ENCODE measurements around the gene ZNF23.

ZNF23 gene

DNA sequence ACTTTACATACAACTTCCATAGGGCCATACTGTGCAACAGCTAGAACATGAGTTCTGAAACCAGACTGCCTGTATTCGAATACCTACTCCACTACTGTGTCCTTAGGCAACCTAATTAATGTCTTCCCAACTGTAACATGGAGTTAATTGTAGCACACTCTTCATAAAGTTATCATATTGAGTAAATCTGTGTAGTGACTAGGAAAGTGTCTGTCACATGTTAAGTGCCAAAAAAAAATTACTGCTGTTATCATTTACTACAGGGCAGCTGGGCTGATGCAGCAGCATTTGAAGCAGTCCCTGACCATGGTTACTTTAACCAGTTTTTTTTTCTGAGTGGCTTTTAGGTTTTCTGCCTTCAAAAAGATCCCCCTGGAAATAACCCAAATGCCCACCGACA, 10.9 kb upstream of the ZNF23 start:
- Histone ChIP-seq H3K4me3 (ENCODE audit: low read length) (no peak overlapping the region), H3K4me1 (ENCODE audit: low read length) (peaks cover 22% of the 10 kb centered on the region), H2AFZ (ENCODE audit: low read depth, low read length) (no peak overlapping the region), H3K9me3 (ENCODE audit: insufficient read depth, low read length) (no peaks in the 10 kb centered on the region), H4K20me1 (ENCODE audit: insufficient read depth, low read length) (no peaks in the 10 kb centered on the region), H3K27me3 (ENCODE audit: low read depth, low read length) (no peaks in the 10 kb centered on the region), H3K36me3 (replicated peaks; ENCODE audit: low read depth, low read length) (peaks cover 9% of the 10 kb centered on the region), H3K79me2 (ENCODE audit: low read length) (no peaks in the 10 kb centered on the region), H3K9ac (ENCODE audit: low read length) (no peak overlapping the region), H3K27ac (ENCODE audit: low read length) (no peak overlapping the region), H3K4me2 (ENCODE audit: low read length) (no peak overlapping the region)
- TF ChIP-seq, protein P1, sequence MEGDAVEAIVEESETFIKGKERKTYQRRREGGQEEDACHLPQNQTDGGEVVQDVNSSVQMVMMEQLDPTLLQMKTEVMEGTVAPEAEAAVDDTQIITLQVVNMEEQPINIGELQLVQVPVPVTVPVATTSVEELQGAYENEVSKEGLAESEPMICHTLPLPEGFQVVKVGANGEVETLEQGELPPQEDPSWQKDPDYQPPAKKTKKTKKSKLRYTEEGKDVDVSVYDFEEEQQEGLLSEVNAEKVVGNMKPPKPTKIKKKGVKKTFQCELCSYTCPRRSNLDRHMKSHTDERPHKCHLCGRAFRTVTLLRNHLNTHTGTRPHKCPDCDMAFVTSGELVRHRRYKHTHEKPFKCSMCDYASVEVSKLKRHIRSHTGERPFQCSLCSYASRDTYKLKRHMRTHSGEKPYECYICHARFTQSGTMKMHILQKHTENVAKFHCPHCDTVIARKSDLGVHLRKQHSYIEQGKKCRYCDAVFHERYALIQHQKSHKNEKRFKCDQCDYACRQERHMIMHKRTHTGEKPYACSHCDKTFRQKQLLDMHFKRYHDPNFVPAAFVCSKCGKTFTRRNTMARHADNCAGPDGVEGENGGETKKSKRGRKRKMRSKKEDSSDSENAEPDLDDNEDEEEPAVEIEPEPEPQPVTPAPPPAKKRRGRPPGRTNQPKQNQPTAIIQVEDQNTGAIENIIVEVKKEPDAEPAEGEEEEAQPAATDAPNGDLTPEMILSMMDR (IDR thresholded peaks at IDR 0.05; ENCODE audit: low read depth, low read length), result no peak
- no peak for TF ChIP-seq EZH2phosphoT487 (IDR thresholded peaks at IDR 0.05; ENCODE audit: low read depth)

DNA sequence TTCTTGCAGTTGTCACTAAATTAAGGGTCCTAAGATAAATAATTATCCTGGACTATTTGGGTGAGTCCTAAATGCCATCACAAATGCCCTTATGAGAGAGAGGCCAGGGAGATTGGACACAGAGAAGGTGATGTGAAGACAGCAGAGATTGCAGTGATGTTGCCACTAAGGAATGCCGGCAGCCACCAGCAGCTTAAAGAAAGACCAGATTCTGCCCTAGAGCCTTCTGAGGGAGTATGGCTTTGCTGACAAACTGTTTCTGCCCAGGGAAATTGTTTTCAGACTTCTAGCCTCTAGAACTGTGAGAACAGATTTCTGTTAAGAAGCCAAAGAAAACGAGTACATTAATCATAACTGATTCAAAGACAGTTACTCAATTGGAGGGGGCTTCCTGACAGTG, 10.0 kb upstream of the ZNF23 start:
- Histone ChIP-seq H3K27me3 (ENCODE audit: low read depth, low read length) (no peaks in the 10 kb centered on the region), H3K9ac (ENCODE audit: low read length) (no peak overlapping the region), H3K4me3 (ENCODE audit: low read length) (no peak overlapping the region), H3K27ac (ENCODE audit: low read length) (no peak overlapping the region), H3K36me3 (replicated peaks; ENCODE audit: low read depth, low read length) (peaks cover 6% of the 10 kb centered on the region), H3K4me2 (ENCODE audit: low read length) (no peak overlapping the region), H3K4me1 (ENCODE audit: low read length) (peaks cover 13% of the 10 kb centered on the region), H4K20me1 (ENCODE audit: insufficient read depth, low read length) (no peaks in the 10 kb centered on the region), H3K79me2 (ENCODE audit: low read length) (no peaks in the 10 kb centered on the region), H2AFZ (ENCODE audit: low read depth, low read length) (no peak overlapping the region), H3K9me3 (ENCODE audit: insufficient read depth, low read length) (no peaks in the 10 kb centered on the region)
- no peak for TF ChIP-seq EZH2phosphoT487 (IDR thresholded peaks at IDR 0.05; ENCODE audit: low read depth)
- TF ChIP-seq, protein P1 (IDR thresholded peaks at IDR 0.05; ENCODE audit: low read depth, low read length), result no peak

DNA sequence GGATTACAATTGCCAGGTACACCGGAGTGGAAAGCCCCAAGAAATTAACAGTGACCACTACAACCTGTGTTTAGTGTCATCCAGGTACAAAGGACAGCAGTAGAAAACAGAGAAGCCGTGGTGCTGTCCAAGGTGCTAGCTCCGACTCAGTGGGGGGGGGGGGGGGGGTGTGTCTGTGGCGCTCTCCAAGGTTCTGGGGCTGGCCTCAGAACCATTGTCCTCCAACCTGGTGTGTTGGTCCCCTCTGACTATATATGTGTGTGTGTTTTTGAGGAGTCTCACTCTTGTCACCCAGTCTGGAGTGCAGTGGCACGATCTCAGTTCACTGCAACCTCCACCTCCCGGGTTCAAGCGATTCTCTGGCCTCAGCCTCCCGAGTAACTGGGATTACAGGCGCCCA, 5.8 kb upstream of the ZNF23 start:
- Histone ChIP-seq H3K9ac (ENCODE audit: low read length) (no peak overlapping the region), H3K27me3 (ENCODE audit: low read depth, low read length) (no peaks in the 10 kb centered on the region), H4K20me1 (ENCODE audit: insufficient read depth, low read length) (no peaks in the 10 kb centered on the region), H2AFZ (ENCODE audit: low read depth, low read length) (no peak overlapping the region), H3K27ac (ENCODE audit: low read length) (no peak overlapping the region), H3K79me2 (ENCODE audit: low read length) (no peaks in the 10 kb centered on the region), H3K4me2 (ENCODE audit: low read length) (no peak overlapping the region), H3K4me3 (ENCODE audit: low read length) (no peak overlapping the region), H3K9me3 (ENCODE audit: insufficient read depth, low read length) (no peaks in the 10 kb centered on the region), H3K36me3 (replicated peaks; ENCODE audit: low read depth, low read length) (no peaks in the 10 kb centered on the region), H3K4me1 (ENCODE audit: low read length) (peaks cover 2% of the 10 kb centered on the region; the same call in 1 of the 2 replicates)
- TF ChIP-seq, protein P1 (IDR thresholded peaks at IDR 0.05; ENCODE audit: low read depth, low read length), result no peak
- no peak for TF ChIP-seq EZH2phosphoT487 (IDR thresholded peaks at IDR 0.05; ENCODE audit: low read depth)

DNA sequence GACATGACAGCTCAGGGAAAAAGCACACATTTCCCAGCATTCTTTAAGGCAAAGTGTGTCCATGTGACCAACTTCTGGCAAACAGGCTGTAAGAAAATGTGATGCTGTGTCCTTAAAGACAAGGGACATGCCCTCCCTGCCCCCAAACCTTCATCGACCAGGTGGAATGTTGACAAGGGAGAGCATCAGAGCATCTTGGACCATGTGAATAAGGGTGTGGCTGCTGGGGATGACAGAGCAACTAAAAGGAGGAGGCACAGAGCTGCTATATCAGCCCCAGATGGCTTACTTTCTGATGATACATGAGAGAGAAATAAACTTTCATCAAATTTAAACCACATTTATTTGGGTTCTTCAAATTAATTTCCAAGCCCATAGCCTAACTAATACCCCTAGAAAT, 2.2 kb upstream of the ZNF23 start:
- Histone ChIP-seq H4K20me1 (ENCODE audit: insufficient read depth, low read length) (no peaks in the 10 kb centered on the region; the same call in 1 of the 2 replicates), H3K4me3 (ENCODE audit: low read length) (no peak overlapping the region), H3K4me2 (ENCODE audit: low read length) (no peak overlapping the region), H3K79me2 (ENCODE audit: low read length) (peaks cover 24% of the 10 kb centered on the region), H3K36me3 (replicated peaks; ENCODE audit: low read depth, low read length) (no peaks in the 10 kb centered on the region), H3K27me3 (ENCODE audit: low read depth, low read length) (no peaks in the 10 kb centered on the region), H3K4me1 (ENCODE audit: low read length) (peaks cover 13% of the 10 kb centered on the region; the same call in 1 of the 2 replicates), H3K9me3 (ENCODE audit: insufficient read depth, low read length) (no peaks in the 10 kb centered on the region), H2AFZ (ENCODE audit: low read depth, low read length) (no peak overlapping the region), H3K9ac (ENCODE audit: low read length) (no peak overlapping the region), H3K27ac (ENCODE audit: low read length) (no peak overlapping the region)
- no peak for TF ChIP-seq EZH2phosphoT487 (IDR thresholded peaks at IDR 0.05; ENCODE audit: low read depth)
- TF ChIP-seq, protein P1 (IDR thresholded peaks at IDR 0.05; ENCODE audit: low read depth, low read length), result no peak

All from OCI-LY3 (cell line).